ENCODE measurements around the gene MED13.

DNA sequence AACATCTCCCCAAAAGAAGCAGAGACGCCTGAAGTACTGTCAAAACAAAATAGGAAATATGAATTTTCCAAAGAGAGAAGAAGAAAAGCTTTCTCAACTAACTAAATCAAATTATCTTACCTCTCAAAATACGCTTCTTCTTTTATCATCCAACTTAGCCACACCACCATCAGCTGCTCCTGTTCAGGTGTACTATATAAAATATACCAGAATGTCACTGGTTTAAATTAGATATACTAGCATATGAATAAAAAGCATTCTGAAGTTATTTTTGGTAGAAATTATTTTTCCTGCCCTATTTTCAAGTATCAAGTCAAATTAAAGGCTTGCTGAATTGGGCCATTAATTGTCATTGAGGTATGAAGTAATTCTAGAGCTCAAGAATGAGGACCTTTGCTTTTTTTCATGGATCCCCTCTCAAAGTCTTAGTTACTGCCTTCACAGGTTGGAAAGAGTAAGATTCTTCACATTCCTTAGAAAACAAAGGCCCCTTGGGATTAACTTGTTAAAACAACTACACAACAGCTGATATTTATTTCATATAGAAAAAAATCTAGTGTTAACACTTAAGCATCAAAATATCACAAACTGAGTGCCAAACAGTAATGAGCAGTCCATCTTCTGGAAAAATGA is 167.4 kb downstream of the MED13 start:
- no peak for TF ChIP-seq POLR2AphosphoS5 (IDR thresholded peaks at IDR 0.05; ENCODE audit: low read depth, low read length)
- TF ChIP-seq, protein P1, sequence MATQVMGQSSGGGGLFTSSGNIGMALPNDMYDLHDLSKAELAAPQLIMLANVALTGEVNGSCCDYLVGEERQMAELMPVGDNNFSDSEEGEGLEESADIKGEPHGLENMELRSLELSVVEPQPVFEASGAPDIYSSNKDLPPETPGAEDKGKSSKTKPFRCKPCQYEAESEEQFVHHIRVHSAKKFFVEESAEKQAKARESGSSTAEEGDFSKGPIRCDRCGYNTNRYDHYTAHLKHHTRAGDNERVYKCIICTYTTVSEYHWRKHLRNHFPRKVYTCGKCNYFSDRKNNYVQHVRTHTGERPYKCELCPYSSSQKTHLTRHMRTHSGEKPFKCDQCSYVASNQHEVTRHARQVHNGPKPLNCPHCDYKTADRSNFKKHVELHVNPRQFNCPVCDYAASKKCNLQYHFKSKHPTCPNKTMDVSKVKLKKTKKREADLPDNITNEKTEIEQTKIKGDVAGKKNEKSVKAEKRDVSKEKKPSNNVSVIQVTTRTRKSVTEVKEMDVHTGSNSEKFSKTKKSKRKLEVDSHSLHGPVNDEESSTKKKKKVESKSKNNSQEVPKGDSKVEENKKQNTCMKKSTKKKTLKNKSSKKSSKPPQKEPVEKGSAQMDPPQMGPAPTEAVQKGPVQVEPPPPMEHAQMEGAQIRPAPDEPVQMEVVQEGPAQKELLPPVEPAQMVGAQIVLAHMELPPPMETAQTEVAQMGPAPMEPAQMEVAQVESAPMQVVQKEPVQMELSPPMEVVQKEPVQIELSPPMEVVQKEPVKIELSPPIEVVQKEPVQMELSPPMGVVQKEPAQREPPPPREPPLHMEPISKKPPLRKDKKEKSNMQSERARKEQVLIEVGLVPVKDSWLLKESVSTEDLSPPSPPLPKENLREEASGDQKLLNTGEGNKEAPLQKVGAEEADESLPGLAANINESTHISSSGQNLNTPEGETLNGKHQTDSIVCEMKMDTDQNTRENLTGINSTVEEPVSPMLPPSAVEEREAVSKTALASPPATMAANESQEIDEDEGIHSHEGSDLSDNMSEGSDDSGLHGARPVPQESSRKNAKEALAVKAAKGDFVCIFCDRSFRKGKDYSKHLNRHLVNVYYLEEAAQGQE (IDR thresholded peaks at IDR 0.05; ENCODE audit: insufficient read depth in 1 of 2, low read depth in 2 of 2, low read length in 2 of 2) = no peak

Data from PFSK-1 (cell line).